Gastrocnemius medialis (tissue), 4 donors: Measurements from ENCODE around the gene CPEB3. TPM values are rescaled to one million over a fixed set of nuclear protein-coding genes. Genes with fewer than 3 reads are reported as not detected.

Source experiments
- ATAC-seq, 2 donors: fragments of 150-250 bp; one replicate each; pipeline ENCODE4 v1.9.1; 2016
- DNase-seq, 2 donors: peaks; one replicate each; pipeline ENCODE4 v3.0.0-alpha.2; 2019
- H3K27ac ChIP-seq, 4 donors: fragments of 200-600 bp; sonication (generic); 1 replicate in 1 of 4; 2 replicates in 3 of 4; pipeline ENCODE4 v1.5.1; 2016 to 2018; ENCODE audit warnings: mild to moderate bottlenecking in 2 of 4, moderate library complexity in 1 of 4
- H3K27me3 ChIP-seq, 3 donors: fragments of 200-600 bp; sonication (generic) in 2 of 3; 1 replicate in 1 of 3; 2 replicates in 2 of 3; pipeline versions ENCODE4 v1.5.1 to v1.6.0; 2016 to 2019; ENCODE audit warnings: mild to moderate bottlenecking in 1 of 3, moderate library complexity in 1 of 3
- H3K36me3 ChIP-seq, 2 donors: fragments of 200-600 bp; sonication (generic) in 1 of 2; one replicate each; pipeline ENCODE4 v1.5.1; 2017 to 2018
- H3K4me1 ChIP-seq, 2 donors: fragments of 200-600 bp; sonication (generic) in 1 of 2; one replicate each; pipeline ENCODE4 v1.5.1; 2016 to 2017; ENCODE audit warnings: mild to moderate bottlenecking in 2 of 2
- H3K4me3 ChIP-seq, 4 donors: fragments of 200-600 bp; sonication (generic) in 3 of 4; 1 replicate in 1 of 4; 2 replicates in 3 of 4; pipeline ENCODE4 v1.5.1; 2016 to 2019; ENCODE audit warnings: mild to moderate bottlenecking in 2 of 4
- H3K9me3 ChIP-seq, 3 donors: fragments of 200-600 bp; sonication (generic) in 2 of 3; 1 replicate in 1 of 3; 2 replicates in 2 of 3; pipeline ENCODE4 v1.5.1; 2016 to 2019
- POLR2A ChIP-seq, 2 donors: fragments of 450-650 bp; IDR thresholded peaks; one replicate each; pipeline ENCODE4 v1.6.1; 2017; ENCODE audit warnings: antibody characterized with exemption in 2 of 2, mild to moderate bottlenecking in 2 of 2, moderate library complexity in 2 of 2
- in situ Hi-C, 4 donors: fragments of 200-750 bp; cut with MboI; loops; one replicate each; pipeline versions ENCODE4 v1.15.0 to v1.8.0; 2017; ENCODE audit warnings: low sequenced_read_pairs in 4 of 4
- intact Hi-C: fragments of 100-400 bp; cut with DNase I; formaldehyde crosslinking; loops from one replicate; pipeline ENCODE4 v1.15.1; 2023; ENCODE audit warnings: low total_unique reads
- total RNA-seq, 4 donors: library from RNA; depleted of rRNA; stranded (reverse); fragments of >200 nt; gene quantifications; one replicate each; pipeline versions ENCODE4 v1.1.0 to v1.2.3, GENCODE V29; 2016
- TF ChIP-seq, protein P1 (sequence below), 5 experiments: fragments of 450-650 bp in 3 of 5; fragments of 200-600 bp in 2 of 5; sonication (generic) in 2 of 5; IDR thresholded peaks in 4 of 5; conservative IDR thresholded peaks in 1 of 5; 1 replicate in 4 of 5; 2 replicates in 1 of 5; pipeline ENCODE4 v1.5.1; 2016 to 2019; ENCODE audit warnings: antibody characterized with exemption in 5 of 5, mild to moderate bottlenecking in 3 of 5, moderate library complexity in 3 of 5

The CPEB3 gene
- total RNA-seq, 4 donors from 2014 or later: 14.5 to 22.5 (median 18.0) TPM

- TF ChIP-seq POLR2A (IDR thresholded peaks at IDR 0.05): no peak
- TF ChIP-seq, protein P1, sequence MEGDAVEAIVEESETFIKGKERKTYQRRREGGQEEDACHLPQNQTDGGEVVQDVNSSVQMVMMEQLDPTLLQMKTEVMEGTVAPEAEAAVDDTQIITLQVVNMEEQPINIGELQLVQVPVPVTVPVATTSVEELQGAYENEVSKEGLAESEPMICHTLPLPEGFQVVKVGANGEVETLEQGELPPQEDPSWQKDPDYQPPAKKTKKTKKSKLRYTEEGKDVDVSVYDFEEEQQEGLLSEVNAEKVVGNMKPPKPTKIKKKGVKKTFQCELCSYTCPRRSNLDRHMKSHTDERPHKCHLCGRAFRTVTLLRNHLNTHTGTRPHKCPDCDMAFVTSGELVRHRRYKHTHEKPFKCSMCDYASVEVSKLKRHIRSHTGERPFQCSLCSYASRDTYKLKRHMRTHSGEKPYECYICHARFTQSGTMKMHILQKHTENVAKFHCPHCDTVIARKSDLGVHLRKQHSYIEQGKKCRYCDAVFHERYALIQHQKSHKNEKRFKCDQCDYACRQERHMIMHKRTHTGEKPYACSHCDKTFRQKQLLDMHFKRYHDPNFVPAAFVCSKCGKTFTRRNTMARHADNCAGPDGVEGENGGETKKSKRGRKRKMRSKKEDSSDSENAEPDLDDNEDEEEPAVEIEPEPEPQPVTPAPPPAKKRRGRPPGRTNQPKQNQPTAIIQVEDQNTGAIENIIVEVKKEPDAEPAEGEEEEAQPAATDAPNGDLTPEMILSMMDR (IDR thresholded peaks at IDR 0.05 in 4 of 5, conservative IDR thresholded peaks at IDR 0.05 in 1 of 5): no peak
- H3K27ac ChIP-seq: no peak overlapping the region
- in situ Hi-C loops: no loop called here
These were observed 25.1 kb downstream of the CPEB3 start for GRCh38 chr10:92265687-92266258.

DNA sequence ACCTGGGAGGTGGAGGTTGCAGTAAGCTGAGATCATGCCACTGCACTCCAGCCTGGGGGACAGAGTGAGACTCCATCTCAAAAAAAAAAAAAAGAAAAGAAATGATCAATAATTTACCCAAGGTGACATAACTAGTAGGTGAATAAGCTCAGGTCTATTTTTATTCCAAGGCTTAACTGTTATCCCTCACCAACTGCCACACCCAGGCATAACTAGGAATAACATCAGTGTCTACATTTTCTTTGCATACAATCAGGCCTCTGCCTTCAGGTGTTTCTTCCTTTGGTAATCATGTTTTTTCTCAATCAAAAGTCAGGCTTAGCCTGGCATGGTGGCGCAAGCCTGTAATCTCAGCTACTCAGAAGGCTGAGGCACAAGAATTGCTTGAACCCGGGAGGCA lies 26.6 kb downstream of the CPEB3 start:
- no peaks in the 10 kb centered on the region for H3K36me3 ChIP-seq
- no peak overlapping the region for H3K27ac ChIP-seq
- DNase-seq (no peak), ATAC-seq (no peak)
- in situ Hi-C loops (no loop called here), intact Hi-C loops (no loop called here)
- no peak for TF ChIP-seq POLR2A (IDR thresholded peaks at IDR 0.05)
- TF ChIP-seq, protein P1 (IDR thresholded peaks at IDR 0.05 in 4 of 5, conservative IDR thresholded peaks at IDR 0.05 in 1 of 5): no peak
- no peak overlapping the region for H3K4me3 ChIP-seq
- no peaks in the 10 kb centered on the region for H3K27me3 ChIP-seq
- no peaks in the 10 kb centered on the region for H3K4me1 ChIP-seq
- no peaks in the 10 kb centered on the region for H3K9me3 ChIP-seq

More at GRCh38 chr10:92265687-92266258, 25.1 kb downstream of the CPEB3 start:
- no peak for ATAC-seq
- intact Hi-C loops: no loop called here
- Histone ChIP-seq H3K9me3 (no peaks in the 10 kb centered on the region), H3K27me3 (no peaks in the 10 kb centered on the region), H3K36me3 (no peaks in the 10 kb centered on the region), H3K4me3 (no peak overlapping the region), H3K4me1 (no peaks in the 10 kb centered on the region)
- DNase-seq: no peak

GRCh38 chr10:92263396-92263795 lies 27.5 kb downstream of the CPEB3 start:
- TF ChIP-seq, protein P1 (IDR thresholded peaks at IDR 0.05 in 4 of 5, conservative IDR thresholded peaks at IDR 0.05 in 1 of 5): no peak
- TF ChIP-seq POLR2A (IDR thresholded peaks at IDR 0.05): no peak
- in situ Hi-C loops: no loop called here
- no peak overlapping the region for H3K27ac ChIP-seq
- intact Hi-C loops: no loop called here
- no peaks in the 10 kb centered on the region for H3K27me3 ChIP-seq
- no peaks in the 10 kb centered on the region for H3K9me3 ChIP-seq
- no peaks in the 10 kb centered on the region for H3K4me1 ChIP-seq
- ATAC-seq (no peak), DNase-seq (no peak)
- H3K36me3 ChIP-seq: no peaks in the 10 kb centered on the region
- H3K4me3 ChIP-seq: no peak overlapping the region

DNA sequence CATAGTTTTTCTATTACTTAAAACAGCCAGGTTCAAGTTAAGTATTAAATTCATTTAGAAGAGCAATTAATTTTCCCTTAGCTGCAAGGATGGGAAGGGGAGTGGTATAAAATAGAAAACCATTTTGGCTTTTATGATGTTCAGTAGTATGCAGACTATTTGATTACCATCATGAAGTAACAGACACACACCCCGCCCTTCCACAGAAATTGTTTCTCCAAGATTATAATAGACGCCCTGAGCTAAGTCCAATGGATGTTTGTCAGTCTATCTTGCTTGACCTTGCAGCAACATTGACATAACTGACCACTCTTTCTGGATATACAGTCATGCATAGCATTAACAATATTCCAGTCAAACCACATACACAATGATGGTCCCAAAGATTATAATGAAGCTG lies 42.3 kb downstream of the CPEB3 start:
- H3K4me3 ChIP-seq: no peak overlapping the region
- DNase-seq (no peak), ATAC-seq (no peak)
- no peaks in the 10 kb centered on the region for H3K36me3 ChIP-seq
- TF ChIP-seq, protein P1 (IDR thresholded peaks at IDR 0.05 in 4 of 5, conservative IDR thresholded peaks at IDR 0.05 in 1 of 5): no peak
- in situ Hi-C loops (no loop called here), intact Hi-C loops (no loop called here)
- no peak overlapping the region for H3K27ac ChIP-seq
- H3K4me1 ChIP-seq: peaks cover 2 to 5% of the 10 kb centered on the region in 2 donors
- H3K27me3 ChIP-seq: no peaks in the 10 kb centered on the region
- no peaks in the 10 kb centered on the region for H3K9me3 ChIP-seq

DNA sequence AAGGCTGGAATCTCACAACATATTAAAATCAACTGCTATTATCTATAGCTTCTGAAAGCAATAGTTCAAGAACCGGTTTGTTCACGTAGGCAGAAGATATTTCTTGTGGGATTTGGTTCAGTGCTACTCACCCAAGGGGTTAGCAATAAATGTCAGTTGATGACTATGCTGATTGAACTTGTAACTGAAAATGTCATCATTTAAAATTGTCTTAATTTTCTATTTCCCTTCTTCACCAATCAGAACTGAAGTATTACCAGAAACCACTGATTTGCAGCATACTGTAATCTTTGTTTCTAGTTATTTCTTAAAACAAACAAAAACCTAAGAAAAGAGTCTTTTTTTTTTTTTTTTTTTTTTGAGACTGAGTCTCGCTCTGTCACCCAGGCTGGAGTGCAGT lies 46.1 kb downstream of the CPEB3 start:
- Histone ChIP-seq H3K9me3 (no peaks in the 10 kb centered on the region), H3K4me1 (peaks cover 18 to 26% of the 10 kb centered on the region in 2 donors), H3K27ac (no peak overlapping the region), H3K27me3 (no peaks in the 10 kb centered on the region), H3K4me3 (no peak overlapping the region), H3K36me3 (no peaks in the 10 kb centered on the region)
- TF ChIP-seq, protein P1 (IDR thresholded peaks at IDR 0.05 in 4 of 5, conservative IDR thresholded peaks at IDR 0.05 in 1 of 5): no peak
- no peak for TF ChIP-seq POLR2A (IDR thresholded peaks at IDR 0.05)
- ATAC-seq (no peak), DNase-seq (no peak)
- intact Hi-C loops (loop anchor here (5.0 kb wide), 2 partner anchors 142 to 603 kb away; partner anchors contain the start of gene EXOC6), in situ Hi-C loops (no loop called here)
